ENCODE data around the gene ADD3.

Gene ADD3

DNA sequence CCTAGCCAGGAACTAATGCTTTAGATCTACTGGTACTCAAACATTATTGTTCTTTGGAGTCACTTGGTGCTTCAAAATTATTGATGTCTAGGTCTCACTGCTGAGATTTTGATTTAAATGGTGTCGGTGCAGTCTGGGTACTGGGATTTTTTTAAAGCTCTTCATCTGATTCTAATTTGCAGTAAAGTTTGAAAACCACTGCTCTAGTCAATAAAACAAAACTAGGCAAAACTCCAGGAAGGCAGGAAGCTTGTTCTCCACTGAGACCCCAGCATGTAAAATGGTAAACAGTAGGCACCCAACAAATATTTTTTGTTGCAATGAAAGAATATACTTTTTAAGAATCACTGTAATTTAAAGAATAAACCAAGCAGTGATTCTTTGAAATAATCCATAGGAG is 49.7 kb downstream of the ADD3 start:
- no peak for TF ChIP-seq ZFX (IDR thresholded peaks at IDR 0.05; ENCODE audit: borderline replicate concordance)
- TF ChIP-seq, protein P1, sequence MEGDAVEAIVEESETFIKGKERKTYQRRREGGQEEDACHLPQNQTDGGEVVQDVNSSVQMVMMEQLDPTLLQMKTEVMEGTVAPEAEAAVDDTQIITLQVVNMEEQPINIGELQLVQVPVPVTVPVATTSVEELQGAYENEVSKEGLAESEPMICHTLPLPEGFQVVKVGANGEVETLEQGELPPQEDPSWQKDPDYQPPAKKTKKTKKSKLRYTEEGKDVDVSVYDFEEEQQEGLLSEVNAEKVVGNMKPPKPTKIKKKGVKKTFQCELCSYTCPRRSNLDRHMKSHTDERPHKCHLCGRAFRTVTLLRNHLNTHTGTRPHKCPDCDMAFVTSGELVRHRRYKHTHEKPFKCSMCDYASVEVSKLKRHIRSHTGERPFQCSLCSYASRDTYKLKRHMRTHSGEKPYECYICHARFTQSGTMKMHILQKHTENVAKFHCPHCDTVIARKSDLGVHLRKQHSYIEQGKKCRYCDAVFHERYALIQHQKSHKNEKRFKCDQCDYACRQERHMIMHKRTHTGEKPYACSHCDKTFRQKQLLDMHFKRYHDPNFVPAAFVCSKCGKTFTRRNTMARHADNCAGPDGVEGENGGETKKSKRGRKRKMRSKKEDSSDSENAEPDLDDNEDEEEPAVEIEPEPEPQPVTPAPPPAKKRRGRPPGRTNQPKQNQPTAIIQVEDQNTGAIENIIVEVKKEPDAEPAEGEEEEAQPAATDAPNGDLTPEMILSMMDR (IDR thresholded peaks at IDR 0.05): no peak
- no peak overlapping the region for H3K27ac ChIP-seq

DNA sequence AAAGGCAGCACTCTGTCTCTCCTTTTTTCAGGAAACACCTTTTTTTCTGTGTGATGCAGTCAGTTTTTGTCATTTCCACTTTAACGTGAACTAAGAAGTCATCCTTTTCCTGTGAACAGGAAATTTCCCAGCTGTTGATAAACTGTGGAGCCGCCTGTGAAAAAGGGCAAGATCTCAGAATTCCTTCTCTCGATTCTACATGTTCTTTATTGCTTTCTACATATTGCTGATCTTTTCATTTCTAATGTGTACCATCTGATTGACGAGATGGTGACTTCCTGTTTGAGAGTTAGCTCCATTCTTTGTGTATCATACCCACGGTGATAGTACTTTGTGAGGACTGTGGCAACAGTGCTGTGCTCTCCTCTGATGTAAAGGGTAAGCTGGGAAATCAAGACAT is 50.4 kb downstream of the ADD3 start:
- no peak overlapping the region for H3K27ac ChIP-seq

DNA sequence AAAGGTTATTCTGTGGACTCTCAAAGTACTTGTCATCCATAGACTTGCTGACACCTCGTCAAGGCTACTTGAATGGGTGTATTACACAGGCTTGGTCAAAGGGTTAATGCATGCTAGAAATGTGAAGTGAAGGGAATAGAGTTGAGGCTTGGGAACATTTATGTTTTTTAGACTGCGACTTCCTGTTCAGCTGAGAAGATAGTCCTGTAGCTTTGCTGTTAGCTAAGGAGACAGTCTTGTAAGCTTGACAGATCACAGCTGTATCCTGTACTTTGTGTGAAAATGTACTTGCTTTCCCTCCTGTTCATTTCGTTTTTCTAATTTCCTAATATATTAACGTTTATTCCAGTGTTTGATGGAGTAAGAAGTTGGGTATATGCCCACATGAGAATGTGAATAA is 52.1 kb downstream of the ADD3 start:
- no peak overlapping the region for H3K27ac ChIP-seq

More for the DNA sequence above, 50.4 kb downstream of the ADD3 start:
- TF ChIP-seq ZFX (IDR thresholded peaks at IDR 0.05; ENCODE audit: borderline replicate concordance): no peak
- TF ChIP-seq, protein P1 (IDR thresholded peaks at IDR 0.05): no peak

DNA sequence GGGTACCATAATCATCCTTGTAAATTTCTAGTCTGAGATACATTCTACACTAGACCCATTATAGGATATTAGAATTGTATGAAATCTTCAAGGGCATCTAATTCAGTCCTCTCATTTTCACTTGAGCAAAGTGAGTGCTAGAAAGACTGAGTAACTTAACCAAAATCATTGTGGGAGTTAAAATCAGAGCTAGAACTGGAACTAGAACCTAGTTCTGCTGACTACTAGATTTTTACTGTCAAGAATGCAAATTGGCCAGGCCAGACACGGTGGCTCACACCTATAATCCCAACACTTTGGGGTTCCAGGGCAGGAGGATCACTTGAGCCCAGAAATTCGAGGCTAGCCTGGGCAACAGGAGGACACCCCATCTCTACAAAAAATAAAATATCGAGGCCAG is 53.9 kb downstream of the ADD3 start:
- no peak for TF ChIP-seq ZFX (IDR thresholded peaks at IDR 0.05; ENCODE audit: borderline replicate concordance)
- TF ChIP-seq, protein P1 (IDR thresholded peaks at IDR 0.05): no peak
- no peak overlapping the region for H3K27ac ChIP-seq

More for the DNA sequence above, 52.1 kb downstream of the ADD3 start:
- TF ChIP-seq, protein P1 (IDR thresholded peaks at IDR 0.05): no peak
- no peak for TF ChIP-seq ZFX (IDR thresholded peaks at IDR 0.05; ENCODE audit: borderline replicate concordance)

DNA sequence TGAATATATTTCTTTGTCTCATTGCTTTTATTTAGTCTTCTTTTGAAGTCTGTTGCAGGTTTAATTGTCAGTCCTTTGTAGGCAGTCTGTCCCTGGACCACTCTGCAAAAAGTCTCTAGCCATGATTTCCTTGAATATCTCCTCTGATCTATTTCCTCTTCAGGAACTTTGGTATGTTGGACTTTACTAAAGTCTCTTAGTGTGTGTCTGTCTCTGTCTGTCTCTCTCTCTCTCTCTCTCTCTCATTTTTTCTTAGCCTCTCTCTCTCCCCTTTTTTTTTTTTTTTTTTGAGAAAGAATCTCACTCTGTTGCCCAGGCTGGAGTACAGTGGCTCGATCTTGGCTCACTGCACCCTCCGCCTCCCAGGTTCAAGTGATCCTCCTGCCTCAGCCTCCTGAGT is 57.5 kb downstream of the ADD3 start:
- TF ChIP-seq ZFX (IDR thresholded peaks at IDR 0.05; ENCODE audit: borderline replicate concordance): no peak
- TF ChIP-seq, protein P1 (IDR thresholded peaks at IDR 0.05): no peak
- no peak overlapping the region for H3K27ac ChIP-seq

DNA sequence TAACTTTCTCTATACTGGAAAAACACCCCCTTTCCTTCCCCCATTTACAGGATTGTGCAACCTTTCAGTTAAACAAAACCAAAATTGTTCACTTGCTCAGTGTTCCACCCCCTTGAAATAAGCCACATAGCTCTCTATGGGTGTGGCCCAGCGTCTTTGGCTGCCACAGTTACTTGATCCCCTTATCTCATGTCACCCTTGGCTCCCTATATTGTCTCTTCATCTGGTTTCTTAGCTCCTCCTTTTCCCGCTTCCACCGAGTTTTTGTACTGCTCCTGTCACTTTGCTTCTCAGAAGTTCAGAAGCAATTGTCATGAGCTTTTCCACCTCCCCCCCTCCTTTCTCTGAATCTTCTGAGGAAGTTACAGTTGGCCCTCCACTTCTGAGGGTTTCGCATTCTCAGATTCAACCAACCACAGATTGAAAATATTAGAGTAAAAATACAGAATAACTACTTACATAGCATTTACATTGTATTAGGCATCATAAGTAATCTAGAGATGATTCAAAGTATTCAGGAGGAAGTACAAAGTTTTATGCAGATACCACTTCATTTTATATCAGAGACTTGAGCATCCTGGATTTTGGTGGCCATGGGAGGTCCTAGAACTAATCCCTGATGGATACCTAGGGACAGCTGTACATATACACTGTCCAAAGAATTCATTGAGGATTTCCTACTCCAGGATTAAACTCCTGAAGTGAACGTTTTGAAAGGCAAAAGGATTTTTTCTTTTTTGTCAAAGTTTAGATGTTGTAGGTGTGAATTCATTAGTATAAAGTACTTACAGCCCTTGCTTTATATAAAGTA is 60.4 kb downstream of the ADD3 start:
- TF ChIP-seq, protein P1 (IDR thresholded peaks at IDR 0.05): no peak
- TF ChIP-seq ZFX (IDR thresholded peaks at IDR 0.05; ENCODE audit: borderline replicate concordance): no peak
- no peak overlapping the region for H3K27ac ChIP-seq

DNA sequence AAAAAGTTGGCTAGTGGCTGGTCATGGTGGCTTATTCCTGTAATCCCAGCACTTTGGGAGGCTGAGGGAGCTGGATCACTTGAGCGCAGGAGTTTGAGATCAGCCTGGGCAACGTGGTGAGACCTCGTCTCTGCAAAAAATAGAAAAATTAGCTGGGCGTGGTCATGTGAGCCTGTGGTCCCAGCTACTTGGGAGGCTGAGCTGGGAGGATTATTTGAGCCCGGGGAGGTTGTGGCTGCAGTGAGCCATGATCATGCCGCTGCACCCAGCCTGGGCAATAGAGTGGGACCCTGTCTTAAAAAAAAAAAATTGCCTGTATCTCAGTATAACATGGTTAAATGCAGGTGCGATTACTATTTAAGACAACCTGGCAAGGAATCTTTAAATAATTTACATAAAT is 61.0 kb downstream of the ADD3 start:
- TF ChIP-seq ZFX (IDR thresholded peaks at IDR 0.05; ENCODE audit: borderline replicate concordance): no peak
- TF ChIP-seq, protein P1 (IDR thresholded peaks at IDR 0.05): no peak
- H3K27ac ChIP-seq: no peak overlapping the region
